ENCODE data around the gene CAMK2N1. TPM values are rescaled to one million over a fixed set of nuclear protein-coding genes. Genes with fewer than 3 reads are reported as not detected.

CAMK2N1 gene
- total and polyA plus RNA-seq, 2 of the 13 experiments (the other 11 are each of a cell fraction or from before 2014, with no cell fraction given) = 38.0 to 38.6 TPM

DNA sequence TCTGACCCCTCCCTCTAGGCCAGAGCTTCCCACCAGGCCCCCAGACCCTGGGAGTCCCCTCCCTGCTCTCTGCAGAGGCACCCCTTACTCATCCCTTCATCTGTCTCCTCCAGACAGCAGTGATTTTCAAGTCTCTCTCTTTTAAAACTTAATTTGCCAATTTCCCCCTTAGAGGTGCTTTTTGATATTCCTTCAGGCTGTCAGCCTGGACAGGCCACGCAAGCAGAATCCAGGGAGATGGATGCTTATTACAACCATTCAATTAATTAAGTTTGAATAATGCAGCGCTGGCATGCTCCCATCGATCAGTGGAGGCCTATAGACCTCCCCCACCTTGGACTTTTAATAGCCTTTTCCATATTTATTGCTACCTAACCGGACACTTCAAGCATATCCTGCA, 6.2 kb downstream of the CAMK2N1 start (continued):
- TF ChIP-seq, protein P1, sequence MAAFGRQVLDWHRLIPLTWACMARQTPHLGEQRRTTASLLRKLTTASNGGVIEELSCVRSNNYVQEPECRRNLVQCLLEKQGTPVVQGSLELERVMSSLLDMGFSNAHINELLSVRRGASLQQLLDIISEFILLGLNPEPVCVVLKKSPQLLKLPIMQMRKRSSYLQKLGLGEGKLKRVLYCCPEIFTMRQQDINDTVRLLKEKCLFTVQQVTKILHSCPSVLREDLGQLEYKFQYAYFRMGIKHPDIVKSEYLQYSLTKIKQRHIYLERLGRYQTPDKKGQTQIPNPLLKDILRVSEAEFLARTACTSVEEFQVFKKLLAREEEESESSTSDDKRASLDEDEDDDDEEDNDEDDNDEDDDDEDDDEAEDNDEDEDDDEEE (CRISPR knock-in tag; IDR thresholded peaks at IDR 0.05) = no peak
- TF ChIP-seq, protein P2, sequence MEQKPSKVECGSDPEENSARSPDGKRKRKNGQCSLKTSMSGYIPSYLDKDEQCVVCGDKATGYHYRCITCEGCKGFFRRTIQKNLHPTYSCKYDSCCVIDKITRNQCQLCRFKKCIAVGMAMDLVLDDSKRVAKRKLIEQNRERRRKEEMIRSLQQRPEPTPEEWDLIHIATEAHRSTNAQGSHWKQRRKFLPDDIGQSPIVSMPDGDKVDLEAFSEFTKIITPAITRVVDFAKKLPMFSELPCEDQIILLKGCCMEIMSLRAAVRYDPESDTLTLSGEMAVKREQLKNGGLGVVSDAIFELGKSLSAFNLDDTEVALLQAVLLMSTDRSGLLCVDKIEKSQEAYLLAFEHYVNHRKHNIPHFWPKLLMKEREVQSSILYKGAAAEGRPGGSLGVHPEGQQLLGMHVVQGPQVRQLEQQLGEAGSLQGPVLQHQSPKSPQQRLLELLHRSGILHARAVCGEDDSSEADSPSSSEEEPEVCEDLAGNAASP (CRISPR knock-in tag; IDR thresholded peaks at IDR 0.05; ENCODE audit: borderline replicate concordance) = no peak
- 0 out of 2 replicates have a peak, but pooled peaks have one; percentile 42 for TF ChIP-seq GTF3A (CRISPR knock-in tag; conservative IDR thresholded peaks at IDR 0.05)
- no peak for TF ChIP-seq JUNB (CRISPR knock-in tag; IDR thresholded peaks at IDR 0.05; ENCODE audit: borderline replicate concordance)
- TF ChIP-seq SNAPC2 (CRISPR knock-in tag; IDR thresholded peaks at IDR 0.05) = 0 out of 2 replicates have a peak, but pooled peaks have one; percentile 1
- no peak for TF ChIP-seq KMT2A (CRISPR knock-in tag; IDR thresholded peaks at IDR 0.05)
- no peak for TF ChIP-seq ZMYM3 (CRISPR knock-in tag; IDR thresholded peaks at IDR 0.05)
- TF ChIP-seq, protein P3, sequence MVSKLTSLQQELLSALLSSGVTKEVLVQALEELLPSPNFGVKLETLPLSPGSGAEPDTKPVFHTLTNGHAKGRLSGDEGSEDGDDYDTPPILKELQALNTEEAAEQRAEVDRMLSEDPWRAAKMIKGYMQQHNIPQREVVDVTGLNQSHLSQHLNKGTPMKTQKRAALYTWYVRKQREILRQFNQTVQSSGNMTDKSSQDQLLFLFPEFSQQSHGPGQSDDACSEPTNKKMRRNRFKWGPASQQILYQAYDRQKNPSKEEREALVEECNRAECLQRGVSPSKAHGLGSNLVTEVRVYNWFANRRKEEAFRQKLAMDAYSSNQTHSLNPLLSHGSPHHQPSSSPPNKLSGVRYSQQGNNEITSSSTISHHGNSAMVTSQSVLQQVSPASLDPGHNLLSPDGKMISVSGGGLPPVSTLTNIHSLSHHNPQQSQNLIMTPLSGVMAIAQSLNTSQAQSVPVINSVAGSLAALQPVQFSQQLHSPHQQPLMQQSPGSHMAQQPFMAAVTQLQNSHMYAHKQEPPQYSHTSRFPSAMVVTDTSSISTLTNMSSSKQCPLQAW (CRISPR knock-in tag; IDR thresholded peaks at IDR 0.05) = no peak
- TF ChIP-seq NFYC (CRISPR knock-in tag; IDR thresholded peaks at IDR 0.05) = no peak
- TF ChIP-seq HNRNPLL (IDR thresholded peaks at IDR 0.05; ENCODE audit: low read depth, low read length, poor library complexity, severe bottlenecking) = no peak
- no peak for TF ChIP-seq PCBP1 (IDR thresholded peaks at IDR 0.05; ENCODE audit: borderline replicate concordance, low read depth, low read length)
- TF ChIP-seq CC2D1A (CRISPR knock-in tag; IDR thresholded peaks at IDR 0.05) = no peak
- no peak; the same call in 1 of the 2 replicates for TF ChIP-seq KLF6 (CRISPR knock-in tag; IDR thresholded peaks at IDR 0.05)
- no peak for TF ChIP-seq ZNF136 (CRISPR knock-in tag; IDR thresholded peaks at IDR 0.05; ENCODE audit: low read depth)
- TF ChIP-seq ERF (CRISPR knock-in tag; IDR thresholded peaks at IDR 0.05) = no peak
- TF ChIP-seq, protein P4, sequence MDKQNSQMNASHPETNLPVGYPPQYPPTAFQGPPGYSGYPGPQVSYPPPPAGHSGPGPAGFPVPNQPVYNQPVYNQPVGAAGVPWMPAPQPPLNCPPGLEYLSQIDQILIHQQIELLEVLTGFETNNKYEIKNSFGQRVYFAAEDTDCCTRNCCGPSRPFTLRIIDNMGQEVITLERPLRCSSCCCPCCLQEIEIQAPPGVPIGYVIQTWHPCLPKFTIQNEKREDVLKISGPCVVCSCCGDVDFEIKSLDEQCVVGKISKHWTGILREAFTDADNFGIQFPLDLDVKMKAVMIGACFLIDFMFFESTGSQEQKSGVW (CRISPR knock-in tag; IDR thresholded peaks at IDR 0.05; ENCODE audit: borderline replicate concordance) = no peak
- 0 out of 2 replicates have a peak, but pooled peaks have one; percentile 19 for TF ChIP-seq ZNF703 (CRISPR knock-in tag; IDR thresholded peaks at IDR 0.05; ENCODE audit: borderline replicate concordance)
- no peak for TF ChIP-seq KLF16 (CRISPR knock-in tag; IDR thresholded peaks at IDR 0.05)
- TF ChIP-seq, protein P5, sequence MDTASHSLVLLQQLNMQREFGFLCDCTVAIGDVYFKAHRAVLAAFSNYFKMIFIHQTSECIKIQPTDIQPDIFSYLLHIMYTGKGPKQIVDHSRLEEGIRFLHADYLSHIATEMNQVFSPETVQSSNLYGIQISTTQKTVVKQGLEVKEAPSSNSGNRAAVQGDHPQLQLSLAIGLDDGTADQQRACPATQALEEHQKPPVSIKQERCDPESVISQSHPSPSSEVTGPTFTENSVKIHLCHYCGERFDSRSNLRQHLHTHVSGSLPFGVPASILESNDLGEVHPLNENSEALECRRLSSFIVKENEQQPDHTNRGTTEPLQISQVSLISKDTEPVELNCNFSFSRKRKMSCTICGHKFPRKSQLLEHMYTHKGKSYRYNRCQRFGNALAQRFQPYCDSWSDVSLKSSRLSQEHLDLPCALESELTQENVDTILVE (CRISPR knock-in tag; IDR thresholded peaks at IDR 0.05) = no peak
- no peak for TF ChIP-seq ZNF143 (CRISPR knock-in tag; IDR thresholded peaks at IDR 0.05)
- TF ChIP-seq ZNF101 (CRISPR knock-in tag; IDR thresholded peaks at IDR 0.05; ENCODE audit: borderline replicate concordance, low read depth) = 0 out of 2 replicates have a peak, but pooled peaks have one; percentile 55
- TF ChIP-seq ZNF879 (CRISPR knock-in tag; IDR thresholded peaks at IDR 0.05) = no peak
- no peak for TF ChIP-seq MAFK (conservative IDR thresholded peaks at IDR 0.05 in 1 of 2, IDR thresholded peaks at IDR 0.05 in 1 of 2; ENCODE audit: low read length in 2 of 2)
- TF ChIP-seq ELF1 (CRISPR knock-in tag; IDR thresholded peaks at IDR 0.05) = no peak
- peak; percentile 62 for TF ChIP-seq AGO2 (optimal IDR thresholded peaks at IDR 0.05; ENCODE audit: low read depth, low read length)
- no peak for TF ChIP-seq KAT8 (CRISPR knock-in tag; IDR thresholded peaks at IDR 0.05)
